ENCODE data around the gene MMP19.

MMP19 gene

GRCh38 chr12:55815473-55815872 lies 27.3 kb downstream of the MMP19 start:
- H3K4me3 Mint-ChIP-seq: no peak overlapping the region
- H3K27me3 Mint-ChIP-seq: no peaks in the 10 kb centered on the region
- no peak for DNase-seq (ENCODE audit: low spot score in 2 of 2)
- H3K9me3 Mint-ChIP-seq: no peaks in the 10 kb centered on the region
- ATAC-seq (ENCODE audit: low read depth): no peak
- H3K36me3 Mint-ChIP-seq: peaks cover 17% of the 10 kb centered on the region
- H3K4me1 Mint-ChIP-seq: peaks cover 28% of the 10 kb centered on the region
- no peak overlapping the region for H3K27ac Mint-ChIP-seq

DNA sequence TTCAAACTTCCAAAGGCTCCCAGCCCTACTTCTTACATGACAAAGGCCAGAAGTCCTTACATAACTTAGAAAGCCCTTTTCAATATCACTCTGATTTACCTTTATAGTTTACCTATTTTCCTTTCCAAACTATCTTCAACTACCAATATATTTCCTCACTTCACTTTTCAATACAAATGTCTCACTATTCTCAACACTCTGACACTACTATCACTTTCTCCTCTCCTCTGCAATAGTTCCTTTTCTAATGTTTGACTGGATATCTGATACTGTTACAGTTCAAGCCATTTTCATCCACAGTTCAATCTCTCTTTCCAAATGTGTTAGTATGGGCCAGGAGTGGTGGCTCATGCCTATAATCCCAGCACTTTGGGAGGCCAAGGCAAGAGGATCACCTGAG lies 28.5 kb downstream of the MMP19 start:
- DNase-seq (ENCODE audit: low spot score in 2 of 2) (no peak), ATAC-seq (ENCODE audit: low read depth) (no peak)
- no peaks in the 10 kb centered on the region for H3K9me3 Mint-ChIP-seq
- no peaks in the 10 kb centered on the region for H3K27me3 Mint-ChIP-seq
- H3K4me1 Mint-ChIP-seq: peaks cover 26% of the 10 kb centered on the region
- no peak overlapping the region for H3K27ac Mint-ChIP-seq
- H3K4me3 Mint-ChIP-seq: no peak overlapping the region
- peaks cover 14% of the 10 kb centered on the region for H3K36me3 Mint-ChIP-seq

DNA sequence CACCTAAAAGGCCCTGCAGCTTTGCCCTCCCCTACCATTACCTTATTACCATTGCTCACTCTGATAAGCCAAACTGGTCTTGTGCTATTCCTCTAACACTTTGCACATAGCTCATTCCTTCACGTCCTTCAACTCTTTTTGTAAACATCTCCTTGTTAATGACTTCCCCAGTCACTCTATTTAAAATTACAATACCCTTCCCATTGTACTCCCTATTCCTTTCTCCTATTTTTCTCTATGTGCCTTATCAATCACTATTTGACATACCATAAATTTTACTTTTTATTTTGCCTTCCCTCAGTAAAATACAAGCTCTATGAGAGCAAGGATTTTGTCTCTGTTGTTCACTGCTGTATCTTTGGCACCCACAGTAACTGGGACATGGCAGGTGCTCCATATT lies 30.6 kb downstream of the MMP19 start:
- Mint-ChIP-seq H3K27me3 (no peaks in the 10 kb centered on the region), H3K36me3 (peaks cover 17% of the 10 kb centered on the region), H3K27ac (peak overlapping the region; percentile 7), H3K4me1 (peaks cover 23% of the 10 kb centered on the region), H3K9me3 (no peaks in the 10 kb centered on the region), H3K4me3 (no peak overlapping the region)
- DNase-seq (ENCODE audit: low spot score in 2 of 2) (no peak), ATAC-seq (ENCODE audit: low read depth) (no peak)

GRCh38 chr12:55809274-55809673 lies 33.5 kb downstream of the MMP19 start:
- Mint-ChIP-seq H3K9me3 (no peaks in the 10 kb centered on the region), H3K4me1 (peaks cover 25% of the 10 kb centered on the region)
- ATAC-seq (ENCODE audit: low read depth): no peak

GRCh38 chr12:55806982-55807381 lies 35.8 kb downstream of the MMP19 start:
- H3K27me3 Mint-ChIP-seq: no peaks in the 10 kb centered on the region
- DNase-seq (ENCODE audit: low spot score in 2 of 2): no peak
- H3K4me3 Mint-ChIP-seq: no peak overlapping the region
- no peaks in the 10 kb centered on the region for H3K9me3 Mint-ChIP-seq
- no peak overlapping the region for H3K27ac Mint-ChIP-seq
- ATAC-seq (ENCODE audit: low read depth): no peak
- H3K4me1 Mint-ChIP-seq: peaks cover 15% of the 10 kb centered on the region
- H3K36me3 Mint-ChIP-seq: peaks cover 15% of the 10 kb centered on the region

More at GRCh38 chr12:55809274-55809673, 33.5 kb downstream of the MMP19 start:
- DNase-seq (ENCODE audit: low spot score in 2 of 2): no peak
- Mint-ChIP-seq H3K27me3 (no peaks in the 10 kb centered on the region), H3K4me3 (no peak overlapping the region), H3K27ac (no peak overlapping the region), H3K36me3 (peaks cover 20% of the 10 kb centered on the region)

DNA sequence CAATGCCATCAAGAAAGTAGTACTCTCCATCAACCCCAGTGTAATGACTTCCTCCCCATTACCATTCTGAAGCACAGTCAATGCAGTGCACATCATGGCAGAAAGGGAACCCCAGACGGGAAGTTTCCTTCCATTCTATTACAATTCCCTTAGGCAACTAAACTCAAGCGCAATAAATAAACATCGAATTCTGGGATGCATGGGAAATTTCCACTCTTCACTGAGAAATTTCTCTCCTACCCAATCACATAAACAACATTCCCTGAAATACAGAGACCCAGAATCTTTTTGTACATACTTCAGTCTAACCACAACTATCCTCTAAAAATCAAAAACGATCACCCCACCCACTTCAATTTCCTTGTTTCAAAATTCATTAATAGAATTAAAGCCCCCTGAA lies 45.2 kb downstream of the MMP19 start:
- H3K27me3 Mint-ChIP-seq: no peaks in the 10 kb centered on the region
- DNase-seq (ENCODE audit: low spot score in 2 of 2): no peak
- H3K4me3 Mint-ChIP-seq: no peak overlapping the region
- no peaks in the 10 kb centered on the region for H3K9me3 Mint-ChIP-seq
- peak overlapping the region; percentile 46 for H3K27ac Mint-ChIP-seq
- H3K4me1 Mint-ChIP-seq: peaks cover 3% of the 10 kb centered on the region
- H3K36me3 Mint-ChIP-seq: peaks cover 25% of the 10 kb centered on the region
- no peak for ATAC-seq (ENCODE audit: low read depth)

DNA sequence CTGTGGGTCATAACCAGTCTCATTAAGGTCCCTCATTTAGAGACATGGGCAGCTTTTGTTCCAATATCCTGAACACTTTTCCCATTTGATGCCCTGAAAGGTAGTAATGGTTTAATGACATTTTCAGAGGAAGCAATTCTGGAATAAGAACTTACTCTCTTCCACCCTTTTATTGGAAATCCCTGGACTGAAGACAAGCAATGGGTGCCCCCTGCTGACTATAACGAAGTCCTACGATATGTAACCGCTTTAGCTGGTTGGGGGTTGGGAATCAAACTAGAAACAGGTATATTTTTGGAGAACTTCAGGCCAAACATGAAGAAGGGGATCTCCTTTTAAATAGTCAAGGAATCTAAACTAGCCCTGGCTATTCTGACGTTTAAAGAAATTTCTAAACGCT lies 45.7 kb downstream of the MMP19 start:
- peaks cover 3% of the 10 kb centered on the region for H3K4me1 Mint-ChIP-seq
- peaks cover 25% of the 10 kb centered on the region for H3K36me3 Mint-ChIP-seq

GRCh38 chr12:55795950-55796349 lies 46.8 kb downstream of the MMP19 start:
- H3K4me3 Mint-ChIP-seq: no peak overlapping the region
- ATAC-seq (ENCODE audit: low read depth): no peak
- no peaks in the 10 kb centered on the region for H3K9me3 Mint-ChIP-seq
- H3K27me3 Mint-ChIP-seq: no peaks in the 10 kb centered on the region
- H3K27ac Mint-ChIP-seq: no peak overlapping the region
- H3K4me1 Mint-ChIP-seq: peaks cover 3% of the 10 kb centered on the region
- DNase-seq (ENCODE audit: low spot score in 2 of 2): no peak
- H3K36me3 Mint-ChIP-seq: peaks cover 26% of the 10 kb centered on the region

More for the DNA sequence above, 45.7 kb downstream of the MMP19 start:
- H3K4me3 Mint-ChIP-seq: no peak overlapping the region
- no peak for DNase-seq (ENCODE audit: low spot score in 2 of 2)
- no peaks in the 10 kb centered on the region for H3K9me3 Mint-ChIP-seq
- peak overlapping the region; percentile 26 for H3K27ac Mint-ChIP-seq
- no peaks in the 10 kb centered on the region for H3K27me3 Mint-ChIP-seq
- ATAC-seq (ENCODE audit: low read depth): no peak

- Mint-ChIP-seq H3K9me3 (no peaks in the 10 kb centered on the region), H3K36me3 (peaks cover 27% of the 10 kb centered on the region), H3K27me3 (no peaks in the 10 kb centered on the region), H3K4me3 (no peak overlapping the region), H3K4me1 (no peaks in the 10 kb centered on the region), H3K27ac (no peak overlapping the region)
- ATAC-seq (ENCODE audit: low read depth) (no peak), DNase-seq (ENCODE audit: low spot score in 2 of 2) (no peak)
These were observed 52.8 kb downstream of the MMP19 start for GRCh38 chr12:55789893-55790292.

GRCh38 chr12:55789171-55789570 lies 53.6 kb downstream of the MMP19 start:
- Mint-ChIP-seq H3K4me1 (no peaks in the 10 kb centered on the region), H3K27ac (peak overlapping the region; percentile 63), H3K36me3 (peaks cover 22% of the 10 kb centered on the region), H3K9me3 (no peaks in the 10 kb centered on the region), H3K27me3 (no peaks in the 10 kb centered on the region), H3K4me3 (no peak overlapping the region)
- ATAC-seq (ENCODE audit: low read depth): no peak
- no peak for DNase-seq (ENCODE audit: low spot score in 2 of 2)

DNA sequence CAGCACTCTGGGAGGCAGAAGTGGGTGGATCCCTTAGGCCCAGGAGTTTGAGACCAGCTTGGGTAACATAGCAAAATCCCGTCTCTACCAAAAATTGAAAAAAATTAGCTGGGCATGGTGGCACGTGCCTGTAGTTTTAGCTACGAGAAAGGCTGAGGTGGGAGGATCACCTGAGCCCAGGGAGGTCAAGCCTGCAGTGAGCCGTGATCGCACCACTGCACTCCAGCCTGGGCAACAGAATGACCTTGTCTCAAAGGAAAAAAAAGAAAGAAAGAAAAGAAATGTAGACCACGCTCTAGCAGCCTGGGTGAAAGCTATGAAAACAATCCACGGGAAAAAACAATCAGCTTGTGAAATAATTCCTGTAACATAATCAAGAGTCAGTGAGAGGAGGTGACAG lies 54.2 kb downstream of the MMP19 start:
- DNase-seq (ENCODE audit: low spot score in 2 of 2) (no peak), ATAC-seq (ENCODE audit: low read depth) (no peak)
- H3K4me1 Mint-ChIP-seq: no peaks in the 10 kb centered on the region
- H3K27me3 Mint-ChIP-seq: no peaks in the 10 kb centered on the region
- no peak overlapping the region for H3K4me3 Mint-ChIP-seq
- H3K27ac Mint-ChIP-seq: peak overlapping the region; percentile 63
- peaks cover 26% of the 10 kb centered on the region for H3K36me3 Mint-ChIP-seq
- no peaks in the 10 kb centered on the region for H3K9me3 Mint-ChIP-seq

All from memory B cell (primary cell).